ENCODE measurements around the gene TOMM70.
A peak's percentile ranks its signal among the peaks of the same experiment; 100 is the strongest.
"Not testable (repeated sequence)": the region's sequence is repeated elsewhere in the genome, so short reads cannot be mapped to it uniquely, and the experiment has no call there.

Gene TOMM70

DNA sequence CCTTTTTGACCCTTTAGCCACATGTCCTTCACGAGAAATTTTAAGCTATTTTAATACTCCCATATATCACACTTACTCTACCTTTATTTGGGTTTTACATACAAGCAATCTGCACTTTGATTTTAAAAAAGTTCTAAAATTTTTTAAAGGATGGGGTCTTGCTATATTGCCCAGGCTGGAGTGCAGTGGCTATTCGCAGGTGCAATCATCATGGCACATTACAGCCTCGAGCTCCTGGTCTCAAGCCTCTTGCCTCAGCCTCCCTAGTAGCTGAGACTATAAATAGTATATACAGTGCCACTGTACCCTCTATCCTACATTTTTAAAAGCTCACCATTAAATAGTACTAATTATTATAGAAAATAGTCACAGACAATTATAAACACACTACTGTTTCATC is 36.5 kb downstream of the TOMM70 start:
- DNase-seq (ENCODE audit: low spot score) = no peak

DNA sequence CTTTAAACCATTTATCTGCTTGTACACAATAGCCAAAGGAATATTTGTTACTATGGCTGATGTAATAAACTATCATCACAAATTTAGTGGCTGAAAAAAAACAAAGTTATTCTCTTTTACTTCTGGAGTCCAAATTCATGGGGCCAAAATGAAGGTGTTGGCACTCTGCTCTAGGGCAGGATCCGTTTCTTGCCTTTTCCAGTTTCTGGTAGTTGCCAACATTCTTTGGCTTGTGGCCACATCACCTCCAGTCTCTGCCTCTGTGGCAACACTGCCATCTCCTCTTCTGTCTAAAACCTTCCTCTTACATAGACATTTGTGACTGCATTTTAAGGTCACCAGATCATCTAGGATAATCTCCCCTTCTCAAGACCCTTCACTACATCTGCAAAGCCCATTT is 39.0 kb downstream of the TOMM70 start:
- DNase-seq (ENCODE audit: low spot score) = no peak

DNA sequence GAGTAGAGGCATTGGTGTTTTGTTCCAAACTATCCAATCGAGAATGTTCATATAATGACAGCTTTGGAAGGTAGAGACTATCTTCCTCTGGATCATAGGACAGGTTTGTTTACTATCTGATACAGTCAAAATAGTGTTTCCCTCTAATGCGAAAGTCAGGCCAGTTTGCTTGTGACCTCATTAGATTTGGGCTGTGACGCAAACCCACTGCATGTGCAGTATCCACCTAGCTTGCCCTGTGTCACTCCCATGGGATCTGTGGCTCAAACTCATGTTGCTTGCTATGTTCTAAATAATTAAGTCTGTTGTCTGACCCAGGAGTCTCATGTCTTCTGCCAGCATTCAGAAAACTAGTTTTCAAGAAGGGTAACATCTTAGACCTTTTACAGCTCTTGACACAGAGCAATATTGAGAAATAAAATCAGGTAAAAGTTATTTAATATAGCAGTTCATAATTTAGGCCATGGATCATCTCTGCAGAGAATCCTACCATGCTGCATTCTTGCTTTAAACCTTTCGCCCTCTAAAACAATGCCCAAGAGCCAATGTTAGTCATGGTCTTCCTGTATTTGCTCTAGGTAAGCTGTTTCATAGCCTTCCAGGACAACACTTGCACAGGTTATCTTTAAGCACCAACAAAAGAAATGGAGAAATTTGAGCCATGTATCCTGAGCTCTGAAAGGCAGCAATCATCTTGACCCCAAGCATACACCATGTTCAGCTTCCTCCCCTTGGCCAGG is 40.0 kb downstream of the TOMM70 start:
- DNase-seq (ENCODE audit: low spot score) = no peak

DNA sequence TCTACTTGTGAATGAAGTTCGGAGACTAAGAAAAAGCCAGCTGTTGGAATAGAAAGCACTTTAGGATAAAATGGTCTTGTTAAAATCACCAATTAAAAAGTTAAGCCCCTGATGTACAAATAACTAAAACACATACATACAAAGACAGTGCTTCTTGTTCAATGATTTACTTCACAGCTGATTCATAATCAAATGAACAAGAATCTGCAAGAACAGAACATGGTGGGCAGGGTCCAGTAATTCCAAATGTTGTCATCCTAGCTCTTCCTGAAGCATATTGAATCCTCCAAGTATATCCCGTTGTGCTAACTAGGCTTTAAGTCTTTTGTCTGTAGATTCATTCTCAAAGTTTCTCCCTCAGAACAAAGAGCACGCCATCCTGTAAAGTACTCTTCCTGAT is 41.9 kb downstream of the TOMM70 start:
- no peak for DNase-seq (ENCODE audit: low spot score)

DNA sequence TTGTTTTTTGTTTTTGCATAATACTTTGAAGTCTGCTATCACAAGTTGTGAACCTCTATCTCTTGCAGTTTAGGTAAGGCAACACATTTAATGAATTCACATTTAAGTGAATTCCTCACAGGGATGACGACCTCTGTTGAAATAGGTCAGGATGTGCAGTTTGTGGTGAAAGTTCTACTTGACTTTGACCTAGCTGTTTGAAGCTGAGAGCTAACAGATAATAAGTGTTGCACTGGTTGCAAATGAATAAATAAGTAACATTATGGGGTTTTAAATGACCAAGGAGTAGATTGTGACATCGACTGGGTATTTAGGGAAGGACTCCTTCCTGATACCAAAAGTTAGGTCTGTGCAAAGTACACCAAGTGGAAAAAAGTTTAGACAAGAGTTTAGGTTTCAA is 42.5 kb downstream of the TOMM70 start:
- DNase-seq (ENCODE audit: low spot score) = no peak

DNA sequence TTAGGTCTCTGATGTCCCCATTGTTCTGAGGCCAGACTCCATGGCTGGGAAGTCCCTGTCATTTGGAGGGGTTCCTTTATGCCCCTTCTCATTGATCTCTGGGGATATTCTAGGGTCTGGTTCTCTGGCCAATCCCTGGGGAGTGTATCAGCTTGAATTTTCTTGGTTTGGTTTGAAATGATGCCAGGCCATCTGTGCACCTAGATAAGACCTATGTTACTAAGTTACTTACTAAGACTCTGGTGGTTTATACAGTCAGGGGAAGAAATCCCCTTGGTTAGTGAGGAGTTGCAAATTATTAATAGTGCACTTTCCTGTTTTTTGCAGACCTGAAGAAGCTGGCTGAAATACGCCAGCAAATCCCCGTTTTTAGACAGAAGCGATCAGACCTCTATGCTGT is 46.0 kb downstream of the TOMM70 start:
- DNase-seq (ENCODE audit: low spot score) = no peak

DNA sequence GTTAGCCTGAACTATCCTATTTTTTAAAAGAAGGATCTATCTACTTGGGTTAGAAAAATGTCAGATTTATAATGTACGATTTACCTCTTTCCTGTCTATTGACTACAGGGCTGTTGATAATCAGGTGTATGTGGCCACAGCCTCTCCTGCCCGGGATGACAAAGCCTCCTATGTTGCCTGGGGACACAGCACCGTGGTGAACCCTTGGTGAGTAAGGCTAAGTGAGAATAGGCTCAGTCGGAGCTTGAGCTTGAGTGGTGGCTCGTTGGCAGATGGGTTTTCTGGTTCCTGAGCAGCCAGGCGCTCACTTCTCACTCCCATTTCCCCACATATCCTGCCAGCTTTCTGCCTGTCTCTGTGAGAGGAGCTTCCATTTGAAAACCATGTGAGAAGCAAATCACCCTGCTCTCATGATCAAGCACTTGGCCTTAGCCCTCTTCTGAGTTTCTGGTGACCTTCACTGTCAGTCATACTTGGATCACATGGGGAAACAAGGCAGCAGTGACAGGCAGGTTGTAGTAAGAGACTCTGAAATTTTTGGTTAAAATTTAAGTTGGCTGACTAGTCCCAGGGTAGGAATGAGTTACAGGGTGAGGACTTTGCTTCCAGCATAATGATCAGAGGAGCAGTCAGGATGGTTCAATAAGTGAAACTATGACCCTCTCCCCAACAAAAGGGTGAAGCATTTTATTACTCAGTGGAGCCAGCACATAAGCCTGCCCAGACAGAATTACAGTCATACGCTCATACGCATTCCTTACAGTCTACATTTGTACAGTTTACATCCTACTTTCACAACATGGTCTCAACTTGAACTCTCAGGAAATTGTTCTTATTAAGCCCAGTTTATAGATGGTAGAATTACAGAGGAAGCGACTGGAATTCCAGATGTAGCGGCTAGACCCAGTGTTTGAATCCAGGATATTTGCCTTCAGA is 48.3 kb downstream of the TOMM70 start:
- no peak for DNase-seq (ENCODE audit: low spot score)

DNA sequence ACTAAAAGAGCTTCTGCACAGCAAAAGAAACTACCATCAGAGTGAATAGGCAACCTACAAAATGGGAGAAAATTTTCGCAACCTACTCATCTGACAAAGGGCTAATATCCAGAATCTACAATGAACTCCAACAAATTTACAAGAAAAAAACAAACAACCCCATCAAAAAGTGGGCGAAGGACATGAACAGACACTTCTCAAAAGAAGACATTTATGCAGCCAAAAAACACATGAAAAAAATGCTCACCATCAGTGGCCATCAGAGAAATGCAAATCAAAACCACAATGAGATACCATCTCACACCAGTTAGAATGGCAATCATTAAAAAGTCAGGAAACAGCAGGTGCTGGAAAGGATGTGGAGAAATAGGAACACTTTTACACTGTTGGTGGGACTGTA is 49.1 kb downstream of the TOMM70 start:
- DNase-seq (ENCODE audit: low spot score) = not testable (repeated sequence)

DNA sequence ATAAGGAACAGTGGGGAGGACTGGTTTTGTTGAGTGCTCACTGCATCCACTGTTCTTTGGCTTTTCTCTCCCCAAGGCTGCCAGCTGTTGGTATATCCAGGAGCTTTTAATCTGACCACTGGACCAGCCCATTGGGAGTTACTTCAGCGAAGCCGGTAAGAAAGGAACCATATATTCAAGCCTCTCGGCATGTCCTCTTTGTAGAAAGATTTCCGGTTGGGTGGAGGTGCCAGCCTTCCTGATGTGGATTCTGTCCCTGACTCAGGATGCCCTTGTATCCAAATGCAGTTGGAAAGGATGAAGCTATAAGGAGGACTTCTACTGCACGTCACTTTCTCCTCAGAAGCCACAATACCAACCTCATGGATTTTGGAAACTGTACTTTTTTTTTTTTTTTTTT is 52.2 kb downstream of the TOMM70 start:
- DNase-seq (ENCODE audit: low spot score) = no peak

DNA sequence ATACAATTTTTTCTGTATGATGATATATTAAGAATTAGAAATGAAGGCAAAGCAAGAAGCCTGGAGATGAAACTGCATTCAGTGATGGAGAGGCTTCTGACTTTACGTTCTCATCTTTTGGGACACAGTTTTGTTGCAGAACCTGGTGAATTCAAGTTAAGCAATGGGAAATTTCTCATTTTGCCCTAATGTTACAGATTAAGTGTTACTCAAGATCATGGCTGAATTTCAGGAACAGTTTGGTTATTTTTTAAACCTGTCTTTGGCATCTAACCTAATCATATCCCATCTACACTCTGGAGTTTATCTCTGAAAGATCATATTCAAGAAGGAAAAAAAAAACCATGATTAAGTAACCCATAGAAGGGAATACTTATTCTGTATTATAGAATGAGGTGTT is 60.4 kb downstream of the TOMM70 start:
- no peak for DNase-seq (ENCODE audit: low spot score)

DNA sequence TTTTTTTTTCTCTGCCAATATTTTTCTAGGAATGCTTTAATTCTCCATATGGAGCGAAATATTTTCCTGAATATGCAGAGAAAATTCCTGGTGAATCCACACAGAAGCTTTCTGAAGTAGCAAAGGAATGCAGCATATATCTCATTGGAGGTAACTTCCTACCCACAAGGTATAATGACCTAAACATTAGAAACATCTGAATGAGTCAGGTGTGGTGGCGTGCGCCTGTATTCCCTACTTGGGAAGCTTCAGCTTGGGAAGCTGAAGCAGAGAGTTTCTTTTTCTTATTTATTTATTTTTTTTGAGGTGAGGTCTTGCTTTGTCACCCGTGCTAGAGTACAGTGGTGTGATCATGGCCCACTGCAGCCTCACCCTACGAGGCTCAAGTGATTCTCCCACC is 61.1 kb downstream of the TOMM70 start:
- no peak for DNase-seq (ENCODE audit: low spot score)

DNA sequence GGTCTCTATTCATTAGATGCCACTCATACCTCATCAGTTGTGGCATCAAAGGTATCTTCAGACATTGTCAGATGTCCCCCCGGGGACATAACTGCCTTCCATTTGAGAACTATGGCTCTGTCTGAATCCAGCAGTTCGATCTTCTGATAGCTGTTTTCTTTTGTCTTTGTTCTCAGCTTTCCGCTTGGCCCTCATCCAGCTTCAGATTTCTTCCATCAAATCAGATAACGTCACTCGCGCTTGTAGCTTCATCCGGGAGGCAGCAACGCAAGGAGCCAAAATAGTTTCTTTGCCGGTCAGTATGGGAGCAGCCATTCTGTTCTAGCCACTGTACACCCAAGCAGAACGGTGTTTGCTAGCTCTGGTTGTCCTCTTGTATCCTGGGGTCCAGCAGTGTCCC is 62.0 kb downstream of the TOMM70 start:
- no peak for DNase-seq (ENCODE audit: low spot score)

DNA sequence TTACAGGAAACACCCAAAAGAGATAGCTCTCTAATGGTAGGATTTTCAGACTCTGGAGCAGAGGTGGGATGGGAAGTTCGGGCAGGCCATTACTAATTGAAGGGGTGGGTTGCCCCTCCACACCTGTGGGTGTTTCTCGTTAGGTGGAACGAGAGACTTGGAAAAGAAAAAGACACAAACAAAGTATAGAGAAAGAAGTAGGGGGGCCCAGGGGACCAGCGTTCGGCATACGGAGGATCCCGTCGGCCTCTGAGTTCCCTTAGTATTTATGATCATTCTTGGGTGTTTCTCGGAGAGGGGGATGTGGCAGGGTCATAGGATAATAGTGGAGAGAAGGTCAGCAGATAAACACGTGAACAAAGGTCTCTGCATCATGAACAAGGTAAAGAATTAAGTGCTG is 64.7 kb downstream of the TOMM70 start:
- DNase-seq (ENCODE audit: low spot score) = not testable (repeated sequence)

DNA sequence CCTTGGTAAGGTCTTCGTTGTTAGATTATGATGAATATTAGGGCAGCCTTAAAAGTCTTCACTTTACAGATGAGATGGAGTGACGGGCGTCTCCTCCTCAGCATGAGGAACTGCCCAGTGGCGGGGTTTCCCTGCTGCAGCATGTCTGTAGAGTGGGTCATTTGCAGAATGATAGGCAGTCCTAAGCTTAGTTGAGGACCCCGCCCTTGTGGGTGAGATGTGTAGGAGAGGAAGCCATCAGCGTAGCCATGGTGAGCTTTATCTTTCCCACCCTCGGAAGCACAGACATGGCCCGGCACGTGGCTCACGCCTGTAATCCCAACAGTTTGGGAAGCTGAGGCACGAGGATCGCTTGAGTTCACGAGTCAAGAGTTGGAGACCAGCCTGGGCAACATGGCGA is 65.5 kb downstream of the TOMM70 start:
- DNase-seq (ENCODE audit: low spot score) = peak; percentile 45

DNA sequence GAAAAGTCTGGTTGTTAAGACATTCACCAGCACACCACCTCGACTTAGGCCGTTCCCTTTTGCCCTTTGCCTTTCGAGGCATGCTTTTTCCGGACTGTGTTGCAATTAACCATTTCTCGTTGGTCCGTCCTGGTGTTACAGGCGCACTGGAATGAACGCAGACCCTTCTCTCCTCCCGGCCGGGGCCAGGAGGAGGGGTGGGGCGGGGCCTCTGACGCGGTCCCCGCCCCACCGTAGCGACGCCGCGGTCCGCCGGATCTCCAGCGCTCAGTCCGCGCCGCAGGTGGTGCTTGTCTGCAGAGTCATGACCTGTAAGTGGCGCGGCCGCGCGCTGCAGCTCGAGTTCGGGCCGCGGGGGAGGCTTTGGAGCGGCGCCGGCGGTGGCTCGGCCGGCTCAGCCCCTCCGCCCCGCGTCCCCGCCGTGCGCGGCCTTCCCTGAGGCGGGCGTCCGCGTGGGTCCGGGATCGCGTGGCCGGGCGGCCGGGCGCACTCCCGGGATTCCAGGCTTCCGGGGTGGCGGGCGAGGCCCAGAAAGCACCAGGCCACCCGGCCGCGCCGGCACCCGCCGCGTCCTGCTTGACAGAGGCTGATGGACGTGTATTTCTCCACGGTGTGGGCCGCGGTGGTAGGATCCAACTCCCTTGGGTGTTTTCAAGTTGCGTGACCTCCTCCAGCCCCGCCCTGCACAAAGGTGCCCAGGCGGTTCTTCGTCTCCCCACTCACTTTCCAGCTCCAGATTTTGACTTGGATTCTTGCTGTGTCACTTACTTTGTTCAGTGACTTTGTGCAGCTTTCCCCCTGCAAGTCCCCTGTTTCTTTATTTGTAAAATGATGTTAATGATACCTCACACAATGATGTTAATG is 66.2 kb downstream of the TOMM70 start, which contains the start of gene NIT2:
Gene NIT2, plus strand, starts transcription at position 270 of the 864 bp plus-strand sequence. Its CDS starts 35 bp downstream, at position 305.
- DNase-seq (ENCODE audit: low spot score) = peak; percentile 98

DNA sequence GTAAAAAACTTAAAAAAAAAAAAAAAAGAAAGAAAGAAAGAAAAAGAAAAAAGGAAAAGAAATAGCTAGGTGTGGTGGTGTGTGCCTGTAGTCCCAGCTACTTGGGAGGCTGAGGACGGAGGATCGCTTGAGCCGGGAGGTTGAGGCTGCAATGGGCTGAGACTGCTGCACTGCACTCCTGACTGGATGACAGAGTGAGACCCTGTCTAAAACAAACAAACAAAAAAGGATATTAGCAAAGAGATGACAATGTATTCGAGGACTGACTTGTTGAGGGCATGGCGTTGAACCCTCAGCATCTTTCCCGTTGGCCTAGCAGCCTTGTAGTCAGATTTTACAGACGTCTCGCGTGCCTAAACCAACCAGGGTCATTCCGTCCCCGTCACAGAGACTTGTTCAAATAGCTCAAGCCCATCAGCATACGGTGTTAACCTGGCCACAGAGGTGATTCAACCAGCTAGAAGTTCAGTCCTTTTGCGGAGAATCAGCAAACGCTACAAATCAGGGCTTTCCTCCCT is 66.9 kb downstream of the TOMM70 start:
- no peak for DNase-seq (ENCODE audit: low spot score)

DNA sequence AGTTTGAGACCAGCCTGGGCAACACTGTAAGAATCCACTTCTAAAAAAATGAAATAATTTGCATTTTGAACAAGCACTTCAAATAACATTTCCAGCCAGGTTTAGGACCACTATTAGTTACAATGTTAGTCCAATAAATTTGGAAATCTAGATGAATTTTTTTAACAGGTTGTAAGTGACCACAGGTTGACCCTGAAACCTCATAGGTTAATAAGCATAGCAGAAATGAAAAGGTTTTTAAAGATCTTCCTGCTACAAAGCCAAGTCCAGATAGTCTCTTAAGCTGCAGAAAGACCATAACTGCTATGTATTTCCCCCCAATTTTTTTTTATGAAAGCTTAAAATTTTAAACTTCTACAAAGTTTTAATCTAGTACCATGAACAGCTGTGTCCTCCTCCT is 67.8 kb downstream of the TOMM70 start:
- DNase-seq (ENCODE audit: low spot score) = no peak

DNA sequence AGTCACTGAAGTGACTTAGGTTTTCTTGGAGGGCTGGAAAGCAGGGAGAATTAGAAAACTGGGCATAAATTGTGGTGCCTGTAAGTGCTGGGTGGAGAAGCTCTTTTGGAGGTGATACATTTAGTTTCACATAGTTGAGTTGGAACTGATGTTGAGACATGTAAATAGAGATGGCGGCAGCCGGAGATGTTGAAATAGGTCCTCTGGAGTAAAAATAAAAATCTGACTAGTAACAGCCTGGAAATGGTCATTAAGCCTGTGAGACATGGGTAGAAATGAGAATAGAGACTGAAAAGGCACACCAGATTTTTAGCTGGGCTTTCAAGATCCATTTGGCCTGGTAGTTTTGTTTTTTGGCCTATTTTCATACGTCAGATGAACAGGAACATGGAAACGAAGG is 69.2 kb downstream of the TOMM70 start:
- no peak for DNase-seq (ENCODE audit: low spot score)

DNA sequence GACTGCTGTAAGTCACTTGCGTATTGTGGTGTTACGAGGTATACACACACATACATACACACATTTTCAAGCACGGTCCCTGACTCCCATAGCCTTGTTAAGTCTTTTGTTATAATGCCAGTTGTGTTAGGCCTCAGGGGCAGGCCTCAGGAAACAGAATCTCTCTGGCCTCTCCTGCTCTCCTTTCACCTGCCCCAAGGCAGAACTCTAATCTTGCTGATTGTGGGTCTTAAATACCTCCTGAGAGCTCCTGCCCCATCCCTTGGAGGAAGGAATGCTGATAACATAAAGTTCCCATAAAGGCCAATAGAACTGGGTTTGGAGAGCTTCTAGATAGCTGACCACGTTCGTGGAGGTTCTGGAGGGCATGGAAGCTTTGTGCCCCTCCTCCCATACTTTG is 70.2 kb downstream of the TOMM70 start:
- DNase-seq (ENCODE audit: low spot score) = no peak

DNA sequence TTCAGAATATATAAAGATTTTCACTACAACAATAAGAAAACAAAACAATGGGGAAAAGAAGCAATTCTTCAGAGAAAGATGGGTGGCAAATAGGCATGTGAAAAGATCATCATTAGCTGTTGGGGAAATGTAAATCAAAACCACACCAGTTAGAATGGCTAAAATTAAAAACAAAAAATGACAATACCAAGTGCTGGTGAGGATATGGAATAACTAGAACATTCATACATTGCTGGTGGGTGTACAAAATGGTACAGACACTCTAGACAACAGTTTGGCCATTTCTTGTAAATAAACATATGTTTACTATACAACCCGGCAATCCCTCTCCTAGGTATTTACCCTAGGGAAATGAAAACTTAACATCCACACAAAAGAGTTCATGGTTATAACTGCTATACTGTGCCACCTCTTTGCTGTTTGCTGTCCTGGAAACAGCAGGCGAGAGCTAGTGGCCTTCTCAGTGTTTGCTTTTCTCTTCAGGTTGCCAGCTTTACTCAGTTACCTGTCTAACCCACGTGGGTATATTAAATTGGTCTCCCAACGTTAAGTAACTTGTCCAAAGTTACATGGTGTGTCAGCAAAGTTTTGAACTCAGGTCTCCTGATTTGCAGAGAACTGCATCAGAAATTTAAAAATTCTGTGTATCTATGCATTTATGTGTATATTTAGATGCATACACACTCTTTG is 70.9 kb downstream of the TOMM70 start:
- no peak for DNase-seq (ENCODE audit: low spot score)

DNA sequence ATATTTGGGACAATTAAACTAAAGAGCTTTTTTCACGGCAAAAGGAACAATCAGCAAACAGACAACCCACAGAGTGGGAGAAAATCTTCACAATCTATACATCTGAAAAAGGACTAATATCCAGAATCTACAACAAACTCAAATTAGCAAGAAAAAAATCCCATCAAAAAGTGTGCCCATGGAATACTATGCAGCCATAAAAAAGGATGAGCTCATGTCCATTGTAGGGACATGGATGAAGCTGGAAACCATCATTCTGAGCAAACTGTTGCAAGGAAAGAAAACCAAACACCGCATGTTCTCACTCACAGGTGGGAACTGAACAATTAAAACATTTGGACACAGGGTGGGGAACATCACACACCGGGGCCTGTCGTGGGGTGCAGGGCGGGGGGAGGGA is 73.5 kb downstream of the TOMM70 start:
- not testable (repeated sequence) for DNase-seq (ENCODE audit: low spot score)

Data from iPS-NIHi11 (cell line).